Measurements from ENCODE around the gene LENEP.

DNA sequence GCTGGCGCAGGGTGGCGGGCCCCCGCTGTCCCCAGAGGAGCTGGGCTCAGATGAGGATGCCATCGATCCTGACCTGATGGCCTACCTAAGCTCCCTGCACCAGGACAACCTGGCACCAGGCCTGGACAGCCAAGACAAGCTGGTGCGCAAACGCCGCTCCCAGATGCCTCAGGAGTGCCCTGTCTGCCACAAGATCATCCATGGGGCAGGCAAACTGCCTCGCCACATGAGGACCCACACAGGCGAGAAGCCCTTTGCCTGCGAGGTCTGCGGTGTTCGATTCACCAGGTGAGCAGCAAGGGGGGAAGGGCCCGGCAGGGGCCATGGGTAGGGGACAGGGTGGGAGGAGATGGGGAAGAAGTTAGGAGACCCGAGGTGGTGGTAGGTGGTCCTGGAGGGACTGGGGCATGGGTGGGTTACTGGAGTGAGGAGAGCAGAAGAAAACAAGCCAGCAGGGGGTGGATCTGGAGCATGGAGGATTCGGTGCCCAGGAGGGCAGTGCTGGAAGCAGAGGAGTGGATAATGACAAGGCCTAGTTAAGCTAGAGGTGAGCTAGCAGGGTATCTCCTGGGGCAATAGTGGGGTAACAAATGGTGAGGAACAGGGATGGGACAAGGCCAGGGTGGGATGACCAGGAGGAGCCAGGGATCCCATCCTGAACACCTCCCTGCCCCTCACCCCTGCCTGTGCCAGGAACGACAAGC is 22.3 kb downstream of the LENEP start:
- TF ChIP-seq, protein P1, sequence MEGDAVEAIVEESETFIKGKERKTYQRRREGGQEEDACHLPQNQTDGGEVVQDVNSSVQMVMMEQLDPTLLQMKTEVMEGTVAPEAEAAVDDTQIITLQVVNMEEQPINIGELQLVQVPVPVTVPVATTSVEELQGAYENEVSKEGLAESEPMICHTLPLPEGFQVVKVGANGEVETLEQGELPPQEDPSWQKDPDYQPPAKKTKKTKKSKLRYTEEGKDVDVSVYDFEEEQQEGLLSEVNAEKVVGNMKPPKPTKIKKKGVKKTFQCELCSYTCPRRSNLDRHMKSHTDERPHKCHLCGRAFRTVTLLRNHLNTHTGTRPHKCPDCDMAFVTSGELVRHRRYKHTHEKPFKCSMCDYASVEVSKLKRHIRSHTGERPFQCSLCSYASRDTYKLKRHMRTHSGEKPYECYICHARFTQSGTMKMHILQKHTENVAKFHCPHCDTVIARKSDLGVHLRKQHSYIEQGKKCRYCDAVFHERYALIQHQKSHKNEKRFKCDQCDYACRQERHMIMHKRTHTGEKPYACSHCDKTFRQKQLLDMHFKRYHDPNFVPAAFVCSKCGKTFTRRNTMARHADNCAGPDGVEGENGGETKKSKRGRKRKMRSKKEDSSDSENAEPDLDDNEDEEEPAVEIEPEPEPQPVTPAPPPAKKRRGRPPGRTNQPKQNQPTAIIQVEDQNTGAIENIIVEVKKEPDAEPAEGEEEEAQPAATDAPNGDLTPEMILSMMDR (IDR thresholded peaks at IDR 0.05), result no peak
- TF ChIP-seq POLR2AphosphoS5 (IDR thresholded peaks at IDR 0.05) (no peak), POLR2A (IDR thresholded peaks at IDR 0.05) (no peak)
